ENCODE data around the gene GTF2H1.
"Not testable (repeated sequence)": the region's sequence is repeated elsewhere in the genome, so short reads cannot be mapped to it uniquely, and the experiment has no call there.

The GTF2H1 gene

DNA sequence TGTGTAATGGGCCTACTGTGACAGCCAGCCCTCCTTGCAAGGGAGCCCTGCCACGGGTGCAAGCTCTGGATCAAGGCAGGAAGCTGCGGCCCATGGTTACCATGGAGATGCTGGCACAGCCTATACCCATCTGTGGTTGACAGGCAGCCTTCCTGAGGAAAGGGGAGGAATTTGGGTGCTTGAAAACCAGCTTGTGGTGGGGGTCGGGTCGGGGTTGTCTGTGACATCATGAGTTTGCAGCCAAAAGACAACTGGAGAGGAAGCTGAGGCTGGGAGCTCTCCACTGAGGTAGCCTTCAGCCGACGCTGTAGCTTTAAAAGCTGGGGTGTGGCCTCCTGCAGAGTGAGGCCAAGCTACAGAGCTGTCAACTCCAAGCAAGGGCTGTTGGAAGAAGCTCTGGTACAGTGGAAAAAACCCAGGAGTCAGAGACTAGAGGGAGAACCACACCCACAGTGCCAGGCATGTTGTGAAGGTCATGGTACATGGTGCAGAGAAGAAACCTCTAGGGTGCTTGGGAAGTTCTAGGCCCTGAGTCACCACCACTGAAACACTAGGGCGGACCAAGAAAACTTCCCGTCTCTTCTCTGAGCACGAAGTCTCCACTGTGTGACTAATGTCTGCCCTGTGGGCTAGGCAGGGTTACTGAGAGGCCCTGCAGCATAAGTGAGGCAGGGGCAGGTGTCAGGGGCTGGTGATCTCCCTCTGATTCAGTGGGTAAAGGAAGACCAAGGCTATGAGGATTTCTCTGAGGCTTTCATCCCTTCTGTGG, 61.2 kb downstream of the GTF2H1 start:
- DNase-seq, result peak; percentile 79

DNA sequence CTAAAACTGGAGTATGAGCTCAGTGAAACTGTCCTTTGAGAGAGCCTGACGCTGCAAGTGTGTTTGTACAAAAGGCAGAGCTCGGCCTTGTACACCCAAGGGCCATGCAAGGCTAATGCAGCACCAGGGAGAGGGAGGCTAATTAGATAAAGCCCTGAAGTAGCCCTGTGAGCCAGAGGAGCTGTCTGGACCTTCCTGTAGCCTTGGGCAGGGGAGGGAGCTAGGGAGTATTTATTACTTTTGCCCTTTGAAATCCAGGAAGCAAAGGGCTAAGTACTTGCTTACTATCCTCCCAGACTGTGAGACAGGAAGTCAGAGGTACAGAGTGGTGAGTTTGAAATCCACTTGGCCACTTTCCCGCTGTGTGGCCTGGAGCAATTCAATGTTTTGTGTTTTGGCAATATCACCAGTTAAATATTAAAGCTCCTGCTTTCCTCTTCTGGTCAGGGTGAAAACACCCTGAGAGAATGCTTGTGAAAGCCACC, 61.8 kb downstream of the GTF2H1 start:
- peak; percentile 37 for DNase-seq

DNA sequence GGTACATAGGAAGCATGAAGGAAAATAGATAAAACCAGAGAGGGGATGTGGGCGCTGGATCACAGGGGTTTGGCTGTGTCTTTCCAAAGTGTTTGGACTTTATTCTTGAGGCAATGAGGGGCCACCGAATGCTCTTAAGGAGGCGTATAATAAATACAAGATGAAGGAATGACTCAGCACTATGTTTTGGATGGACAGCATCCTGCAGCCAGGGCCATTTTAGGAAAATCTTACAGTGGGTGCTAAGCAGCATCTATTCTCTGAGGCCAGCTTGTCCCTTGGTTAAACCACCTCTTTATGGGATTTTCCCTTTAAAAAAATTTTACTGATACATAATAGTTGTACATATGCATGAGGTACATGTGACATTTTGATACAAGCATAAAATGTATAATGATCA, 67.7 kb downstream of the GTF2H1 start:
- DNase-seq, result no peak

DNA sequence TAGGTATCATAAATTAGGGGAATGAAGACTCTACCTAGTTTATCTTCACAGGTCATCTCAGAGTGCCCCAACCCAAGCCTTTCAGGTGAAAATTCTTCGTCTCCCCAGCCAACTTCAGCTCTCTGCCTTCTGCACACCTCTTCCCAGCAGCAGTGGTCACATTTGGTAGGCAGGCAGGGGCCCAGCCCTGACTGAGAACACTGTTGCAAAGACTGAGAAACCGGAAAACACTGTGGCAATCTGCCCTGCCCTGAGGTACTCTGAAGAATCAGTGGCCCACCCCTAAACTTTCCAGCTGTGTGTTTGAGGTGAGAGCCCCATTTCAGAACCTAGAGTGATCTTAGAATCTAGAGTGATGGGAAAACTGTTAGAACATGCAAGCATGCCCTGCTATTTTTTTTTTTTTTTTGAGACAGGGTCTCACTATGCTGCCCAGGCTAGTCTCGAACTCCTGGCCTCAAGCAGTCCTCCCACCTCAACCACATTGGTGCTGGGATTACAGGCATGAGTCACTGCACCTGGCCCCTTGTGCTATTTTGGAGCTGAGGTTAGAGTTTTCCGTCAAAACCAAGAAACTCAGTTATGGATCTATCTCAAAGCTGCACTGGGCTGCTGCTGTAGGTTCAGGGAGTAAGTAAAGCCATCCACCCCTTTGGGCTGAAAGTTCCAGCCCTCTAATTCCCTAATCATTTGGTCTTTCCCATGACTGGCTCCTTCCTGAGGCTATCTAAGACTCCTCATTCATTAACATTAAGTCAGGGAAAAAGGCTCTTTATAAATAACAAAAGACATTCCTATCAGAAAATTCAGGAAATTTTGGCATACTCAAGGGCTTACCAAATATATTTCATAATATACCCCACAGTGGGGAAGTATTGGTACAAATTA, 70.3 kb downstream of the GTF2H1 start:
- DNase-seq, result no peak

DNA sequence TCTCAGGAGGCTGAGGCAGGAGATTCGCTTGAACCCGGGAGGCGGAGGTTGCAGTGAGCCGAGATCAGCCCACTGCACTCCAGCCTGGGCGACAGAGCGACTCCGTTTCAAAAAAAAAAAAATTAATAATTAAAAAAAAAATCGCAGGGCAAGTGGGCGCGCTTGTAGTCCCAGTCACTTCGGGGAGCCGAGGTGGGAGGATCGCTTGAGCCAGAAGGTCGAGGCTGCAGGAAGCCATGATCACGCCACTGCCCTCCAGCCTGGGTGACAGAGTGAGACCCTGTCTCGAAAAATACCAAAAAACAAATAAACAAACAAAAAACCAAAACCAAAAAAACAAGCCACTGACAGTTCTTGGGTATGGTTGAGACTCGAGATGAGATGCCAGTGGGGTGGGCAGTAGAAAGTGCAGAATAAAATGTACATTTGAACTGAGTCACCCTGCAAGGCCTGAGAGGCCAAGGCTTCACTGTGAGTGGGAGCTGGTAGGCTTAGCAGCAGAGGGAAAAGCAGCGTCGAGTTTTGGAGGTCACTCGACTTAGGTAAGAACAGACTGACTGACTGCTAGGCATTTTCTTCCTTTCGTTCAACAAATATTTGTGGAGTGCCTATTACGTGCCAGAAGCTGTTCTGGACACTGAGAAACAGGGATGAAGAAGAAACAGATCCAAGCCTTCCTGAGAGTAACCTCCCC, 71.4 kb downstream of the GTF2H1 start:
- DNase-seq, result no peak

DNA sequence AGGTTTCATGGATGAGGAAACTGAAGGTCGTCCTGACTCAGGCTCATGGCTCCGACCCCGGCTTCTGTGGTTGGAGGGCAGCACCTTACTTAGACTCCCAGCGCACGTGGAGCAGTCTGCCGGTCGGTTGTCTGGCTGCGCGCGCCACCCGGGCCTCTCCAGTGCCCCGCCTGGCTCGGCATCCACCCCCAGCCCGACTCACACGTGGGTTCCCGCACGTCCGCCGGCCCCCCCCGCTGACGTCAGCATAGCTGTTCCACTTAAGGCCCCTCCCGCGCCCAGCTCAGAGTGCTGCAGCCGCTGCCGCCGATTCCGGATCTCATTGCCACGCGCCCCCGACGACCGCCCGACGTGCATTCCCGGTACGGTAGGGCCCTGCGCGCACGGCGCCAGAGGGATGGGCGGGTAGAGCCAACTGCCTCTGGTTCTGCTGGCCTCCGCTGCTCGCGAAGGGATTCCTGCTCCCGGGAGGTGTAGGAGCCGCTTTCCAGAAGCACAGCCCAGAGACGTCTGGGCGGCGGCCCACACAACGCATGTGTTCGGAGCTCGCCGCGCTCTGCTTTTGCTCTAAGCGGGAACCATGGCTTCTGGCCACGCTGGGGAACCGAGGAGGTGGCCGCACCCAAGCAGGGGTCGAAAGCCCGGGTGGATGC, 72.0 kb downstream of the GTF2H1 start, which contains the start of gene LDHA:
Gene LDHA (plus strand): TSS at position 289 of the 653 bp plus-strand sequence. CDS start 2,280 bp downstream, outside the sequence.
- peak; percentile 82 for DNase-seq

DNA sequence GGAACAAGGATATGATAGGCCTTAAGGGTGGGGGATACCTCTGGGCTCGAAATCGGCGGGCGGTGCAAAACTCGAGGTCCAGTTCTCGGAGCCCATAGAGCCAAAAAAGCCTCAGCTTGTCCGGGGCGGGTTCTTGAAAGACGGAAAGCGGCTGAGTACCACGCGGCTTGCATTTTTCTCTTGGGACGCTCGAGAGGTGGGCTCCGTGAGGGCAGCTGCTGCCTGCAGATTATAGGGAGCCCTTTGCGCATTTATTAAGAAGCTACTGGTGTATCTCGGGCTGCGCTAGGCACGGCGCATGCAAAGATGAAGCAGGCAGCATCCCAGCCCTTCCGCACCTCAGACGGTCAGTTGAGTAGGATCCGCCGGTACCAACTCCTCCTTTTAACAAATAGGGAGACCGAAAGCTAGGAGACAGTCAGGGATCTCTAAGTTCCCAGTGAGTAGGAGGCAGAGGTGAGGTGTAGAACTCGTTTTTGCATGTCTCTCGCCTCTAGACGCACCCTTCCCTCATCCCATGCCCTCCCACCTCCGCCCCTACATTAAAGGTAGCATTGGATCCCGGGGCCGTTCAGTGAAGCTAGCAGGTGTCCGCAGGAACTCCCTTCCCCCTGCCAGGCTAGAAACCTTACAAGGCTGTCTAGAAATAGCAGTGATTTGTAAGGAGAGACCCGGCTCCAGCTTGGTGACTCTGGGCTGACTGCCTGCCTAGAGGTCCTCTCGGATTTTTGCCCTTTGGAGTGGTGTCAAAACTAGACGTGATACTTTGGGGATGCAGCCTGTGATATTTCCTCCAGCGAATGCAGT, 72.8 kb downstream of the GTF2H1 start:
- no peak for DNase-seq

DNA sequence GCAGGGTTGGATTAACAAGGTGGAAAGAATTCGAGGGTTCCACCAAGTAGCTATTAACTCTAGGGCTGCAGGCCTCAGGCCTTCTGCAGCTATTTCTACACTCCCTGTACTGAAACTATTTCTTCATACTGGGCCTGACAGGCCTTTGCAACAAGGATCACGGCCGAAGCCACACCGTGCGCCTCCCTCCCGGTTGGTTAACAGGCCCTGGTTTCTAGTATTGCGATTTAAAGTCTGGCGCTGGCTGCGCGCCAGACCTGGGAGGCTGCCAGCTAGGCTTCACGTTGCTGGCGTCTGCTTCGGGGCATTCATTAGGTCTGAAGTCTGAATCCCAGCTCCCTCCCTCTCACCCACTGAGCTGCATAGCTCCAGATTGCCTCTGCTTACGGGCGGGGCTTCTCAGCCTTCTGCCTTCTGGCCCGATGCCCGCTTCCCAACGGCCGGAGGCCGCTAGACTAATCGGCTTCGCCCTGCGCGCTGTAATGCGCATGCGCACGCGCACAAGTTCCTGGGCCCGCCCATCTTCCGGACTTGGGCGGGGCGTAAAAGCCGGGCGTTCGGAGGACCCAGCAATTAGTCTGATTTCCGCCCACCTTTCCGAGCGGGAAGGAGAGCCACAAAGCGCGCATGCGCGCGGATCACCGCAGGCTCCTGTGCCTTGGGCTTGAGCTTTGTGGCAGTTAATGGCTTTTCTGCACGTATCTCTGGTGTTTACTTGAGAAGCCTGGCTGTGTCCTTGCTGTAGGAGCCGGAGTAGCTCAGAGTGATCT, 73.6 kb downstream of the GTF2H1 start:
- DNase-seq, result peak; percentile 86

DNA sequence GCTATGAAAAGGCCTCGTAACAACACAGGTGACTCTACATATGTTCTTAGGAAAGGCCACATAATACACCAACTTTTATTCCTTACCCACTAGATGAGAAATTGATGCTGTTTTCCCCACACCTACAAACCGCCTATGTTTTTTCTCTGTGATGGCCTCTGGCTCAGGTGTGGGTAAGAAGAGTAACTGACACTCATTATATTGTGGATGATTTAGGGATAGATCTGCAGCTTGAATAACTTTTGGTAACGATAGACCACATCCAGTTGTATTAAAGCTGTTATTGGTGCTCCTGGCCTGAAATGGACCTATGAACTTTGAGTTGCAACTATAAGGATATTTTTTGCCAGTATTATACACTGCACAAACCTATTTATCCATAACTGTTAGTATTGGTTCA, 75.6 kb downstream of the GTF2H1 start:
- no peak for DNase-seq

DNA sequence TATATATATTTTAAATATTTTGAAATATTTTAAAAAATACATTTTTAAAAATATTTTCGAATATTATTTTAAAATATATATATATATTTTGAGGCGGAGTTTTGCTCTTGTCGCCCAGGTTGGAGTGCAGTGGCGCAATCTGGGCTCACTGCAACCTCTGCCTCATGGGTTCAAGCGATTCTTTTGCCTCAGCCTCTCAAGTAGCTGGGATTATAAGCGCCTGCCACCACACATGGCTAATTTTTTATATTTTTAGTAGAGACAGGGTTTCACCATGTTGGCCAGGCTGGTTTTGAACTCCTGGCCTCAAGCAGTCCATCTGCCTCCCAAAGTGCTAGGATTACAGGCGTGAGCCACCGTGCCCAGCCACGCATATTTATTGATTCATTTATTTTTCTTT, 78.7 kb downstream of the GTF2H1 start:
- not testable (repeated sequence) for DNase-seq

DNA sequence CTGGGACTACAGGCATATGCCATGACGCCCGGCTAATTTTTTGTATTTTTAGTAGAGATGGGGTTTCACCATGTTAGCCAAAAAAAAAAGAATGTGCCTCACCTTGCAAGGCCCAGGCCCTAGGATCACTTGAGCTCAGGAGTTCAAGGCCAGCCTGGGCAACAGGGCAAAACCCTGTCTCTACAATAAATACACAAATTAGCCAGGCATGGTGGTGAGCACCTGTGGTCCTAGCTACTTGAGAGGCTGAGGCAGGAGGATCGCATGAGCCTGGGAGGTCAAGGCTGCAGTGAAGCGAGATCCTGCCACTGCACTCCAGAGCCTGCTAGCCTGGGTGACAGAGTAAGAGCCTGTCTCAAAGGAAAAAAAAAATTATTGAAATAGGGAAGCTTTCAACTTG, 81.7 kb downstream of the GTF2H1 start:
- no peak for DNase-seq

DNA sequence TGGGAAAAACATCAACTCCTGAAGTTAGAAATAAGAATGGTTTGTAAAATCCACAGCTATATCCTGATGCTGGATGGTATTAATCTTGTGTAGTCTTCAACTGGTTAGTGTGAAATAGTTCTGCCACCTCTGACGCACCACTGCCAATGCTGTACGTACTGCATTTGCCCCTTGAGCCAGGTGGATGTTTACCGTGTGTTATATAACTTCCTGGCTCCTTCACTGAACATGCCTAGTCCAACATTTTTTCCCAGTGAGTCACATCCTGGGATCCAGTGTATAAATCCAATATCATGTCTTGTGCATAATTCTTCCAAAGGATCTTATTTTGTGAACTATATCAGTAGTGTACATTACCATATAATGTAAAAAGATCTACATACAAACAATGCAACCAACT, 85.0 kb downstream of the GTF2H1 start:
- DNase-seq, result not testable (repeated sequence)

DNA sequence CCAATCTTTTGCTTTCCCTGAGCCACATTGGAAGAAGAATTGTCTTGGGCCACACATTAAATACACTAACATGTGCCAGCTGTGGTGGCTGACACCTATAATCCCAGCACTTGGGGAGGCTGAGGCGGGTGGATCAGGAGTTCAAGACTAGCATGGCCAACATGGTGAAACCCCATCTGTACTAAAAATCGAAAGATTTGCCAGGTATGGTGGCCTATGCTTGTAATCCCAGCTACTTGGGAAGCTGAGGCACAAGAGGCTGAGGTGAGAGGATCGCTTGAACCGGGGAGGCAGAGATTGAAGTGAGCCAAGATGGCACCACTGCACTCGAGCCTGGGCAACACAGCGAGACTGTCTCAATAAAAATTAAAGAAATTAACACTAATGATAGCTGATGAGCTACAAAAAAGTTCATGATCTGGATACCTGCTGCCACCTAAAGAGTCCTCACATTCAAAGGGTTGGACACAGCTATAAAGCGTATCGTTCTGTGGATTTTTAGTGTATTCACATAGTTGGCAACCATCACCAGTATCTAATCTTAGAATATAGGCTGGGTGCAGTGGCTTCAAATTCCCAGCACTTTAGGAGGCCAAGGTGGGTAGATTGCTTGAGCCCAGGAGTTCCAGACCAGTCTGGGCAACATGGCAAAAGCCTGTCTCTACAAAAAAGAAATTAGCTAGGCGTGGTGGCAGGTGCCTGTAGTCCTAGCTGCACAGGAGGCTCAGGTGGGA, 86.4 kb downstream of the GTF2H1 start:
- DNase-seq, result no peak

DNA sequence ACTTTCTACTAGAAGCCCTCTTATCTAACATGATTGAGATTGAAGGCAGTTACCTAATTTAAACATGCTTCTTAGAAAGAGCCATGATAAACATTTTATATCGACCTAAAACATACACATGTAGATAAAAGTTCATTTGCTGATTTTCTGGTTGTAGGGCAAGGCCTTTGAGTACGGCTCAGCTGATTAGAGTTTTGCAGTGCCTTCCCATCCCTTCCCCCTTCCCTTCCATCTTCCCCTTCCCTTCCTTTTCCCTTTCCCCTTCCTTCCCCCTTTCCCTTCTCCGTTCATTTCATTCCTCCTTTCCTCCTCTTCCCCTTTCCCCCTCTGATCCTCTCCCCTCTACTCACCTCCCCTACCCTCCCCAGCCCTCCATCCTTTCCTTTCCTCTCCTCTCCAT, 94.1 kb downstream of the GTF2H1 start:
- DNase-seq, result no peak
